HepG2 (cell line): ENCODE results near the gene PTPRF. TPM values are rescaled to one million over a fixed set of nuclear protein-coding genes. Genes with fewer than 3 reads are reported as not detected.
A peak's percentile ranks its signal among the peaks of the same experiment; 100 is the strongest.

Experiments used
- AGO2 ChIP-seq: fragments of 200-400 bp; formaldehyde crosslinking; optimal IDR thresholded peaks from 2 replicates; pipeline ENCODE3; 2017; ENCODE audit warnings: mild to moderate bottlenecking, low read depth, low read length, moderate library complexity
- DMAP1 ChIP-seq: IDR thresholded peaks from 2 replicates; pipeline ENCODE4 v1.6.1; 2016
- FOXO1 ChIP-seq: sonication (generic); formaldehyde crosslinking; IDR thresholded peaks from 2 replicates; pipeline ENCODE4 v1.4.0; 2020; ENCODE audit warnings: missing genetic modification reagents
- GABPB1 ChIP-seq: IDR thresholded peaks from 2 replicates; pipeline ENCODE4 v1.6.1; 2016; ENCODE audit warnings: mild to moderate bottlenecking, missing genetic modification reagents, moderate library complexity, missing compliant biosample characterization
- HDAC2 ChIP-seq: sonication (generic); formaldehyde crosslinking; IDR thresholded peaks from 2 replicates; pipeline ENCODE4 v1.4.0; 2020; ENCODE audit warnings: missing genetic modification reagents
- HMGA1 ChIP-seq: sonication (generic); formaldehyde crosslinking; conservative IDR thresholded peaks from 2 replicates; pipeline ENCODE4 v1.4.0; 2020; ENCODE audit warnings: missing genetic modification reagents
- KLF11 ChIP-seq: IDR thresholded peaks from 2 replicates; pipeline ENCODE4 v1.6.1; 2016; ENCODE audit warnings: missing compliant biosample characterization
- MXI1 ChIP-seq: IDR thresholded peaks from 3 replicates; pipeline ENCODE4 v1.6.1; 2012; ENCODE audit warnings: low read depth, low read length, inconsistent platforms, borderline replicate concordance
- MYC ChIP-seq: sonication (generic); formaldehyde crosslinking; IDR thresholded peaks from 2 replicates; pipeline ENCODE4 v1.9.0; 2021; ENCODE audit warnings: missing genetic modification reagents, borderline replicate concordance
- PAXIP1 ChIP-seq: sonication (generic); formaldehyde crosslinking; conservative IDR thresholded peaks from 2 replicates; pipeline ENCODE4 v1.4.0; 2020; ENCODE audit warnings: mild to moderate bottlenecking, missing genetic modification reagents, moderate library complexity
- PHF8 ChIP-seq: sonication (generic); formaldehyde crosslinking; IDR thresholded peaks from 2 replicates; pipeline ENCODE4 v1.5.0; 2020; ENCODE audit warnings: missing genetic modification reagents
- RAD21 ChIP-seq: fragments of 450-650 bp; formaldehyde crosslinking; IDR thresholded peaks from 2 replicates; pipeline ENCODE4 v1.5.0; 2020; ENCODE audit warnings: mild to moderate bottlenecking
- RBFOX2 ChIP-seq: fragments of 200-400 bp; formaldehyde crosslinking; IDR thresholded peaks from 2 replicates; pipeline ENCODE4 v1.6.1; 2017; ENCODE audit warnings: low read depth, mild to moderate bottlenecking, low read length
- RFX3 ChIP-seq: IDR thresholded peaks from 2 replicates; pipeline ENCODE4 v1.6.1; 2016; ENCODE audit warnings: missing biosample characterization, missing genetic modification reagents
- SATB2 ChIP-seq: sonication (generic); formaldehyde crosslinking; IDR thresholded peaks from 2 replicates; pipeline ENCODE4 v1.5.0; 2020; ENCODE audit warnings: missing genetic modification reagents
- SIN3A ChIP-seq: IDR thresholded peaks from 2 replicates; pipeline ENCODE4 v1.6.1; 2011; ENCODE audit warnings: low read depth, mild to moderate bottlenecking, control low read depth, low read length, borderline replicate concordance
- SMAD9 ChIP-seq: sonication (generic); formaldehyde crosslinking; IDR thresholded peaks from 2 replicates; pipeline ENCODE4 v1.5.1; 2020; ENCODE audit warnings: mild to moderate bottlenecking, missing genetic modification reagents
- STAT5B ChIP-seq: sonication (generic); formaldehyde crosslinking; IDR thresholded peaks from 2 replicates; pipeline ENCODE4 v1.4.0; 2020; ENCODE audit warnings: missing genetic modification reagents
- TGIF2 ChIP-seq: IDR thresholded peaks from 2 replicates; pipeline ENCODE4 v1.6.1; 2016; ENCODE audit warnings: control low read depth, missing compliant biosample characterization
- ZEB1 ChIP-seq: IDR thresholded peaks from 2 replicates; pipeline ENCODE4 v1.6.1; 2012; ENCODE audit warnings: mild to moderate bottlenecking, low read depth, inconsistent platforms; ENCODE audit not compliant: insufficient replicate concordance
- ZNF512 ChIP-seq: sonication (generic); formaldehyde crosslinking; IDR thresholded peaks from 2 replicates; pipeline ENCODE4 v1.4.0; 2020; ENCODE audit warnings: mild to moderate bottlenecking, missing genetic modification reagents
- ZNF614 ChIP-seq: IDR thresholded peaks from 2 replicates; pipeline ENCODE4 v1.6.1; 2018; ENCODE audit warnings: missing biosample characterization, missing genetic modification reagents, inconsistent platforms, borderline replicate concordance
- ZSCAN20 ChIP-seq: sonication (generic); formaldehyde crosslinking; IDR thresholded peaks from 2 replicates; pipeline ENCODE4 v1.4.0; 2020; ENCODE audit warnings: missing genetic modification reagents, mild to moderate bottlenecking, borderline replicate concordance
- polyA plus RNA-seq, 8 experiments: library from polyadenylated mRNA; depleted of rRNA in 3 of 8; stranded (reverse) in 7 of 8; unstranded in 1 of 8; fragments of >200 nt; fragmentation: Illumina TruSeq in 4 of 8; extraction: Trizol in 4 of 8; gene quantifications; 2 replicates each; pipeline versions ENCODE4 v1.2.1 to v1.2.3, GENCODE V29; 2011 to 2016; ENCODE audit warnings: low read depth in 4 of 8, missing spikeins in 1 of 8, mixed read lengths in 1 of 8; ENCODE audit not compliant: insufficient read depth in 1 of 8
- total RNA-seq, 5 experiments: library from RNA; depleted of rRNA; stranded (reverse); fragments of >200 nt; fragmentation: Illumina TruSeq; extraction: Trizol; gene quantifications; 2 replicates each; pipeline ENCODE4 v1.2.3, GENCODE V29; 2016; ENCODE audit warnings: low read depth in 1 of 5
- TF ChIP-seq, protein P1 (sequence below): IDR thresholded peaks from 2 replicates; pipeline ENCODE4 v1.6.1; 2016; ENCODE audit warnings: missing compliant biosample characterization, missing genetic modification reagents, borderline replicate concordance
- TF ChIP-seq, protein P2 (sequence below): IDR thresholded peaks from 2 replicates; pipeline ENCODE4 v1.6.1; 2012; ENCODE audit warnings: inconsistent platforms

Gene PTPRF
- total and polyA plus RNA-seq, 2 of the 13 experiments (the other 11 are each of a cell fraction or from before 2014, with no cell fraction given): 55.9 to 167 TPM

GRCh38 chr1:43531107-43531905 is 623 bp downstream of the PTPRF start (continued):
- TF ChIP-seq, protein P1, sequence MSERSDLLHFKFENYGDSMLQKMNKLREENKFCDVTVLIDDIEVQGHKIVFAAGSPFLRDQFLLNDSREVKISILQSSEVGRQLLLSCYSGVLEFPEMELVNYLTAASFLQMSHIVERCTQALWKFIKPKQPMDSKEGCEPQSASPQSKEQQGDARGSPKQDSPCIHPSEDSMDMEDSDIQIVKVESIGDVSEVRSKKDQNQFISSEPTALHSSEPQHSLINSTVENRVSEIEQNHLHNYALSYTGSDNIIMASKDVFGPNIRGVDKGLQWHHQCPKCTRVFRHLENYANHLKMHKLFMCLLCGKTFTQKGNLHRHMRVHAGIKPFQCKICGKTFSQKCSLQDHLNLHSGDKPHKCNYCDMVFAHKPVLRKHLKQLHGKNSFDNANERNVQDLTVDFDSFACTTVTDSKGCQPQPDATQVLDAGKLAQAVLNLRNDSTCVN (CRISPR knock-in tag): no peak
- TF ChIP-seq MXI1: 0 out of 3 replicates have a peak, but pooled peaks have one; percentile 38
- TF ChIP-seq DMAP1 (CRISPR knock-in tag): peak; percentile 68
- peak; percentile 27; the same call in 1 of the 2 replicates for TF ChIP-seq HDAC2 (CRISPR knock-in tag)
- no peak for TF ChIP-seq ZNF614 (CRISPR knock-in tag)
- TF ChIP-seq HMGA1: no peak
- TF ChIP-seq RFX3 (CRISPR knock-in tag): no peak
- peak; percentile 29; the same call in 1 of the 2 replicates for TF ChIP-seq GABPB1
- peak; percentile 35; the same call in 1 of the 2 replicates for TF ChIP-seq TGIF2
- TF ChIP-seq FOXO1 (CRISPR knock-in tag): peak; percentile 19; the same call in 1 of the 2 replicates
- peak; percentile 67; the same call in 1 of the 2 replicates for TF ChIP-seq MYC (CRISPR knock-in tag)
- 0 out of 2 replicates have a peak, but pooled peaks have one; percentile 33 for TF ChIP-seq ZSCAN20
- TF ChIP-seq RBFOX2: peak; percentile 78
- no peak for TF ChIP-seq KLF11 (CRISPR knock-in tag)
- peak; percentile 29; the same call in 1 of the 2 replicates for TF ChIP-seq PHF8
- TF ChIP-seq PAXIP1 (CRISPR knock-in tag): no peak
- TF ChIP-seq SMAD9 (CRISPR knock-in tag): no peak
- 0 out of 2 replicates have a peak, but pooled peaks have one; percentile 13 for TF ChIP-seq ZNF512 (CRISPR knock-in tag)
- TF ChIP-seq STAT5B (CRISPR knock-in tag): no peak
- 0 out of 2 replicates have a peak, but pooled peaks have one; percentile 37 for TF ChIP-seq SIN3A
- peak; percentile 28; the same call in 1 of the 2 replicates for TF ChIP-seq RAD21 (CRISPR knock-in tag)
- TF ChIP-seq, protein P2, sequence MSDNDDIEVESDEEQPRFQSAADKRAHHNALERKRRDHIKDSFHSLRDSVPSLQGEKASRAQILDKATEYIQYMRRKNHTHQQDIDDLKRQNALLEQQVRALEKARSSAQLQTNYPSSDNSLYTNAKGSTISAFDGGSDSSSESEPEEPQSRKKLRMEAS: peak; percentile 47
- TF ChIP-seq AGO2: peak; percentile 74
- TF ChIP-seq SATB2: no peak
- TF ChIP-seq ZEB1: no peak
